ACHN (cell line): ENCODE measurements around the gene RBM26.

ENCODE experiments used
- DNase-seq: peaks from one replicate; pipeline ENCODE4 v3.0.0-alpha.2; 2015
- in situ Hi-C: cut with HindIII; loops from 2 replicates; pipeline ENCODE4 v1.10.0; 2017; ENCODE audit warnings: low sequenced_read_pairs, low pct_ligation_motif_present, low pct_unique_long_range_greater_than_20kb

Gene RBM26

GRCh38 chr13:79405831-79406596, at the start of gene RBM26:
RBM26 (minus strand) TSS chr13:79406255; CDS start chr13:79405774, 481 bp downstream.
- in situ Hi-C loops, result no loop called here

GRCh38 chr13:79455331-79455730, 49.3 kb upstream of the RBM26 start:
- in situ Hi-C loops, result no loop called here
- no peak for DNase-seq

More at GRCh38 chr13:79405831-79406596, at the start of gene RBM26:
- DNase-seq, result peak; percentile 92

GRCh38 chr13:79452239-79452913, 46.3 kb upstream of the RBM26 start:
- DNase-seq, result no peak
- in situ Hi-C loops, result no loop called here

- DNase-seq, result peak; percentile 86
- in situ Hi-C loops, result no loop called here
Measured at GRCh38 chr13:79451500-79451962, 45.5 kb upstream of the RBM26 start.

- in situ Hi-C loops, result no loop called here
Measured at GRCh38 chr13:79450110-79450509, 44.1 kb upstream of the RBM26 start.

GRCh38 chr13:79448413-79448812, 42.4 kb upstream of the RBM26 start:
- no peak for DNase-seq
- in situ Hi-C loops, result loop anchor here (25.0 kb wide), 1 partner anchor 89 kb away; no protein-coding TSS in a partner anchor

More at GRCh38 chr13:79450110-79450509, 44.1 kb upstream of the RBM26 start:
- DNase-seq, result no peak

GRCh38 chr13:79447741-79448140, 41.7 kb upstream of the RBM26 start:
- no peak for DNase-seq
- in situ Hi-C loops, result loop anchor here (25.0 kb wide), 1 partner anchor 90 kb away; no protein-coding TSS in a partner anchor

- in situ Hi-C loops, result loop anchor here (25.0 kb wide), 1 partner anchor 90 kb away; no protein-coding TSS in a partner anchor
- no peak for DNase-seq
Measured at GRCh38 chr13:79447141-79447540, 41.1 kb upstream of the RBM26 start.

- in situ Hi-C loops, result loop anchor here (25.0 kb wide), 1 partner anchor 91 kb away; no protein-coding TSS in a partner anchor
Measured at GRCh38 chr13:79445968-79446645, 40.1 kb upstream of the RBM26 start.

GRCh38 chr13:79442706-79443105, 36.7 kb upstream of the RBM26 start:
- in situ Hi-C loops, result loop anchor here (25.0 kb wide), 1 partner anchor 95 kb away; no protein-coding TSS in a partner anchor
- DNase-seq, result no peak

More at GRCh38 chr13:79445968-79446645, 40.1 kb upstream of the RBM26 start:
- no peak for DNase-seq

- in situ Hi-C loops, result loop anchor here (25.0 kb wide), 1 partner anchor 95 kb away; no protein-coding TSS in a partner anchor
Measured at GRCh38 chr13:79442221-79442620, 36.2 kb upstream of the RBM26 start.

GRCh38 chr13:79440958-79441528, 35.0 kb upstream of the RBM26 start:
- DNase-seq, result no peak
- in situ Hi-C loops, result loop anchor here (25.0 kb wide), 1 partner anchor 96 kb away; no protein-coding TSS in a partner anchor

More at GRCh38 chr13:79442221-79442620, 36.2 kb upstream of the RBM26 start:
- DNase-seq, result no peak

GRCh38 chr13:79439275-79439674, 33.2 kb upstream of the RBM26 start:
- no peak for DNase-seq
- in situ Hi-C loops, result loop anchor here (25.0 kb wide), 1 partner anchor 98 kb away; no protein-coding TSS in a partner anchor

- in situ Hi-C loops, result loop anchor here (25.0 kb wide), 1 partner anchor 102 kb away; no protein-coding TSS in a partner anchor
- no peak for DNase-seq
Measured at GRCh38 chr13:79435561-79435990, 29.5 kb upstream of the RBM26 start.

GRCh38 chr13:79434556-79434955, 28.5 kb upstream of the RBM26 start:
- DNase-seq, result no peak
- in situ Hi-C loops, result loop anchor here (25.0 kb wide), 1 partner anchor 103 kb away; no protein-coding TSS in a partner anchor

- no peak for DNase-seq
- in situ Hi-C loops, result loop anchor here (25.0 kb wide), 1 partner anchor 104 kb away; no protein-coding TSS in a partner anchor
Measured at GRCh38 chr13:79432992-79433391, 26.9 kb upstream of the RBM26 start.

- DNase-seq, result no peak
- in situ Hi-C loops, result loop anchor here (25.0 kb wide), 1 partner anchor 105 kb away; no protein-coding TSS in a partner anchor
Measured at GRCh38 chr13:79432086-79432485, 26.0 kb upstream of the RBM26 start.

GRCh38 chr13:79429309-79429708, 23.3 kb upstream of the RBM26 start:
- no peak for DNase-seq
- in situ Hi-C loops, result loop anchor here (25.0 kb wide), 1 partner anchor 108 kb away; no protein-coding TSS in a partner anchor
